Mesenteric fat pad (tissue), 1 donor: ENCODE results near the gene VPS33A. TPM values are rescaled to one million over a fixed set of nuclear protein-coding genes. Genes with fewer than 3 reads are reported as not detected.
"Not testable (repeated sequence)": the region's sequence is repeated elsewhere in the genome, so short reads cannot be mapped to it uniquely, and the experiment has no call there.

Source experiments
- DNase-seq: peaks from one replicate; pipeline ENCODE4 v3.0.0-alpha.2; 2020; ENCODE audit warnings: low spot score
- total RNA-seq: library from RNA; stranded (reverse); fragmentation: NEBNext Ultra II Directional; extraction: Animal tissue kit (Norgen Biotek cat#: 25700); gene quantifications from one replicate; pipeline ENCODE4 v1.2.1, GENCODE V29; 2021
- donor health status: DM: yes; HTN: yes; CAD: no.

The VPS33A gene
- total RNA-seq, 1 donor from 2014 or later: 15.2 TPM

DNA sequence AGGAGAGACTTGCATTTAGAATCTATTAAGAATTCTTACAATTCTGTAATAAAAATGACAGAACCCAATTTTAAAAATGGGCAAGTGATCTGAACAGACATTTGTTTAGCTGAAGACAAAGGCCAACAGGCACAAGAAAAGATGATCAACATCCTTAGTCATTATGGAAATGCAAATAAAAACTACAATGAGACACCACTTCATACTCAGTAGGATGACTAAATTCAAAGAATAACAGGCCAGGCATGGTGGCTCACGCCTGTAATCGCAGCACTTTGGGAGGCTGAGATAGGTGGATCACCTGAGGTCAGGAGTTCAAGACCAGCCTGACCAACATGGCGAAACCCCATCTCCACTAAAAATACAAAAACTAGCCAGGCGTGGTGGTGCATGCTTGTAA is 7.8 kb downstream of the VPS33A start:
- DNase-seq: not testable (repeated sequence)

DNA sequence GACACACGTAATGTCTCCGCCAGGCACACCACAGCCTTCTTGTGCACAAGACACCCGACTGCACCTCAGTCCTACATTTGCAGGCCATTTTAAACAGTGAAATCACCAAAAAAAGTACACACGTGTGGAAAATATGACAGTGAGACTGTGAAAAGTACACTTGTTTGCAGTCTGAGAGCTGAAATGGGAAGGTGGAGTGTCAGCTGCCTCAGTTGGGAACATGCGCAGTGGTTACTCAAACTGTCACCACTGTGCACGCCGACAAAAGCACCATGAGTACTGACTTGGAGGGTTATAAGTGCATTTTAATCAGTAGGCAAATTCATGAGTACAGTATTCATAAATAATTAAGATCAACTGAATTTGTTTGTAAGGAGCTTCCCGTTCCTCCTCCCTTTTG is 15.8 kb downstream of the VPS33A start:
- no peak for DNase-seq

DNA sequence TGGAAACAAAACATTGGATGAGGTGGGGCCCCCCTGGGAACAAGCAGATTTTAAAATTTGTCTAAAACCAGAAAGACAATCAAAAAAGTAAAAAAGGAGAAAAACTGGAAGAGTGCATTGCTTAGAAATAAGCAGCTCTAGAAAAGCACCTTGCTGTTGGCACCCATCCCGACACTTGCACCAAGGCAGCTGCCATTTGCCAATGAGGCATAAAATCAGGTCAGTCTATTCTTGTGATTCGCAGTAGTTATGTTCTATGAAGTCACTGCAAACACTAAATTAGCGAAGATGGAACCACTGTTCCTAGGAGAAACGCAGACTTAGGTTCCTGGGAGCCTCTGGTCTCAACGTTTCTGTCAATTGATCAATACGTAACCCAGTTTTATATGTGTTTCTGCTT is 16.2 kb downstream of the VPS33A start:
- no peak for DNase-seq

DNA sequence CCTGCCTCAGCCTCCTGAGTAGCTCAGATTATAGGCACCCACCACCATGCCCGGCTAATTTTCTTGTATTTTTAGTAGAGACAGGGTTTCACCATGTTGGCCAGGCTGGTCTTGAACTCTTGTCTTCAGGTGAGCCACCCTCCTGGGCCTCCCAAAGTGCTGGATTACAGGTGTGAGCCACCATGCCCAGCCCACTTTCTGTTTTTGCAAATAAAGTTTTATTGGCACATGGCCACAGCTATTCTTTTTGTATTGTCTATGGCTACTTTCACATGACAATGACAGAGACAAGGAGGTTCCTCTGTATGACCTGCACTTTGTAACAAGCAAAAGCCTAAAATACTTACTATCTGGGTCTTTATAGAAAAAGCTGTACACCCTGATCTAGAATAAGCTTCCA is 20.7 kb downstream of the VPS33A start:
- no peak for DNase-seq

DNA sequence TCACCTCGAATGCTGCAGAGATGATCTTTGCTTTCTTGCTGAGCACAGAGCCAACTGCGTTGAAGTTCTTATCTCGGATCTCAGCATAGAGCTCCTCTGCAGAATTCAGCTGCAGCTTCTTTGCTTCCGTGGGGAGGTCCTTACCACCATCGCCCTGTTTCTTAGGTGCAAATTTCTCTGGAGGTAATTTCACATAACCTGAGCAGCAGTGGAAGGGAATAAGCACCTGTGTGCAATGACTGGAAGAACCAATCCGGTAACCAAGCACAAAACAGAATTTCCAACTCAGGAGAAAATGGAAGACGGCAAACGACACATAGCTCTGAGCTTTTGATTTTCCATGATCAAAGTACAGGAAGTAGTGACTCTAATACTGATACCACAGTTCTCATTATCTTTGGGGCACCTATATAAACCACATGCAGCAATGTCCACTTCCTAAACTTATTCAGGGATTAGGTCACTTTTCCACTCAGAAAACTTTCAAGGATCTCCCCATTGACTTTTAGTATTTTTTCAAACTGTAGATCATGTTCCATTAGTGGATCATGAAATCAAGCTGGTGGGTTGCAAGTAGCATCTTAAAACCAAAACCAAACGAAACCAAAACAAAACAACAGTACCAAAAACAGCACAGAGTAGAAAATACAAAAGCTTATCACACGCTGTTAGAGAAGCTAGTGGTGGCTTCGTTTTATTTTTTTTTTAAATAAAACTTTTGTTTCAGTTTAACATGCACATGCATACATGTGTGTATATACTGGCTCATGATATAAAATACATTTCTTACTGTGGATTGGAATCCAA is 21.5 kb downstream of the VPS33A start:
- DNase-seq: no peak

DNA sequence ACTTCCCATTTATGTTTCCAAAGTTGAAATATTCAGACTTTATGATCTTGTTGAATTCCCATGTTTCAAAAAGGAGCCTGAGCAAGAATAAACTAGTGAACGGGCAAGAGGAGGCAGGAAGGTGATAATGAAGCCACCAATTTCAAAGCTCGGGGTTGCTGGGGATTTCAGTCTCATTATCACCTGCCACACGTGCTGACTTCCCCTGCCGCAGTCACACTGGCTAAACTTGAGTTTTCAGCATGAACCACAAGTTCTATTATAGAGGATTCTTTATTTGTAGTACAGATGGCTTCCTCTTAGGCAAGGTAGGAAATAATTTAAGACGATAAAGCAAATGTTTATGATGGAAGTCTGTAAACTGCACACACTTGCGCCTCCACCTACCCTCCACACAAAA is 22.3 kb downstream of the VPS33A start:
- no peak for DNase-seq

DNA sequence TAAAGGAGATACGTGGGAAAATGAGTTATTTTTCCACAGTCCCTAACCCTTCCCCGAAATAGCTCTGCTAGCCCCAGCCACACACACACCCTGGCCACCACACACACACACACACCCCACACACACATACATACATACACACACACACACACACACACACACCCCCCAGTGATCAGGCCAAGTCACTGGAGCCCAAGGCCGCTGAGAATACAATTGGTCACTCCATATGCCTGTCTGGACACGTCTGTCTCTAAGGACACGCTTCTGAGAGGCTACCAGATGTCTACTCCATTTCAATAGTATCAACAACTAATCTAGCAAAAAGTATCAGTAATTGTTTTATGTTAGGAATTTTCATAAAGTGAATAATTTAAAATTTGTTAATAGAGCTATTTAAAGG is 27.4 kb downstream of the VPS33A start:
- DNase-seq: no peak

DNA sequence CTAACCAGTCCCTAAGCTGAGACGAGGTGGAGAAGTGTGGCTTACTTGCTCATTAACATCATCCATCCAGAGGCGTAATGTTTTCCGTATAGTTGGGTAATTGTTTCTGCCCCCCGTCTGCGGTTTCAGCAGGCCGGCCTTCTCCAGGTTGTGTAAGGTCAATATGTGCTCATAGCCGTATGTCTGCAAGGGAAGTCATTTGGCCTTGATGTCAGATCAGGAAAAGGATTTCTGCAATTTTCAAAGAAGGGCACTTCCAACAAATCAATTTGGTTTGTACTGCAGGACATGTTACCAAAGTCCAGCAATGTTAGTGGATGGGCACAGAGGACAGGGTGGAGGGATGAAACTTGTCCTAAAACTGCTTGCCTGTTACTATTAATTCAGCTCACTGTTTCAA is 30.6 kb downstream of the VPS33A start:
- no peak for DNase-seq

DNA sequence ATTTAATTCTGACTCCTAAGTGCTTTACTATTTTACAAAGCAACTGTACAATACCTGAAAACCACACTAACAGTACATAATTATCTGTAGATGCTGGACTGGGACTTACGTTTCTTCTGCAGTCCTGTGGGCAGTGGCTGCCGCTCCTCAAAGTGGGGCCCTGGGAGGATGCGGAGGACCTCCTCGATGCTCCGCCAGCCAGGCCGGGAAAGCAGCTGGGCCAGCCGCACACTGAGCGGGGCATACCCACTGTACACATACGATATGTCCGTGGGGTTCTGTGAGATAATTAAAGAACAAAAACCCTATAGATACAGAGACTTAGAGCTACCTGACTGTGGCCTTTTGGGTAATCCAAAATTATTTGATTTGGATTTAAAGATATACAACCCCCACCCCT is 33.6 kb downstream of the VPS33A start:
- no peak for DNase-seq

DNA sequence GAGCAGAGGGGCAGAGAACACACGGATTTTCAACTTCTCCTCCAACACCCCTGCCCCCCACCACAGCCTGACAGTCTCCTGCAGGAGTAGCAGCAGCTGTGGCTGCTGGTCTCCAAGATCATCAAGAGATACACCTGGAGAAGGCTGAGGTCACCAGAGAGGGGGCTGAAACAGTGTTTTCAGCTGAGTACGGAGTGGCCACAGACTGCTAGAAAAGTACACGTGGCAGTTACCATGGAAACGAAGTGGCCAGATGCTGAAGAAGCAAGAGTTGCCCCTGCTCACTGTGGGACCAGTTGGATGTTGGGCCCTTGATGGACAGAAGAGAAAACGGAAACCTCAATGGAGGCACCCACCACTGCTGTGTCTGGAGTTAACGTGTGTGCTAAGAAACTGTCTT is 35.5 kb downstream of the VPS33A start:
- no peak for DNase-seq

DNA sequence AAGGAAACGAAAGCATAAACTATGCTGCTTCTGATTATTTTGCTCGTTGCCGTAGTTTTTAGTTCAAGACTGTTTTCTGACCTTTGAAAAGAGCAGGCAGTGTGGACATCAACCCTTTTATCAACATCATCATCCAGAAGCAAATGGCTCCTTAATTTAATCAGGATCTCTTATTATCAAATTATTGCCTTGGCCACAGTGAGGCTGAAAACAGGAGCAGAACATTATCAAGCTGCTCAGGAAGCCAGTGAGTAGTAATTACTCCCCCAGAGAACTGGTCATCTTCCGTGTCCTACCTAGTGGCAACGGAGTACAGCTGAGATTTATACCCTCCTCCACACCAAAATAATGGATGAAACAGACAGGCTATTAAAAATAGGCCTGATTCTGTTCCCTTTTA is 38.2 kb downstream of the VPS33A start:
- DNase-seq: no peak

DNA sequence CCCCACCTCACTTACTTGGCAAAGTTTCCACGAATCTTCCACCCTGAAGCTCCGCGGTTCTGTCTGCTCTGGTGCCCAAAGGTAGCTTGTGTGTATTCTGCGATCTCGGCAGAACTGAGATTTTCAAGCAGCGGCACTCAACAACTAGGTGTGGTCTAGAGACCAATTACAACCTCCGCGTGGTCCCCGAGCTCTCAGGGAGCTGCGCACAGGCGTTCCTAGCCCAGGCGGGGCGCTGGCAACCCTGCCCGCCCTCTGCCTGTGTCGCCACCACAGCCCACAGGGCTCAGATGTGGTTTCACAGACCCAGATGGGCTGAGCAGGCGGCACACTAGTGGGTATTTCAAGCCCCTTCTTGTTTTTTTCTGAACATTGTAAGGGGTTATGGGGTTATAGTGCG is 39.0 kb downstream of the VPS33A start:
- no peak for DNase-seq

DNA sequence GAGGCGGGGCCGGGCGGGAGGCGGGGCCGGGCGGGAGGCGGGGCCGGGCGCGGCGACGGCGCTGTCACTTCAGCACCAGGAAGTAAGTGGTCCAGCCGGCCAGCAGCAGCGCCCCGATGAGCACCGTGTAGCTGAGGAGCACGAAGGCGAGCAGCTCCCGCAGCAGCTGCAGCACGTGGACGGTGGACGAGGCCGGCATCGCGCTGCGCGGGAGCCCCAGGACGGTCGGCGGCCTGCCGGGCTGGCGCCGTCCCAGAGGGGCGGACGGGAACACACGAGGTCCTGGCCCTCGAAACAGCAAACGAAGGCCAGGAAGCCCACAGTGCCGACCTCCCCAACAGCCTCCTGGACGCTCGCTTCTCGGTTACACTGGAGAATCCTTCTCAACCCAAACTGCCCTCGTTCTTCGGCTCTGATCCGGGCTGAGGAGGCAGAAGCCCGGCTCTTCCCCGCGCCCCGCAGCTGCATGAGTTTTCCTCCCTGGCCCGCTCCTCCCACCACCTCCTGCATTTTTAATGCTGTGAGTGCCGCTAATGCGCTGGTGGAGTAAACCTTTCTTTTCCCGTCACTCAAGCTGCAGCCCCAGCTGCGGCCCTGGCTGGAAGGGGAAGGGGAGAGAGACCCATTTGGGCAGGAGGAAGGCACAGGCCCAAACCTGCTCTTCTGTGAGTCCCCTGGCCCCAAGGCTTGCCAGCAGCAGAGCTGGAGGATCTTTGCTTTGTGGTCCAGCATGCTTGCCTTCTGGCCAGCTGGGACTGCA is 39.7 kb downstream of the VPS33A start:
- DNase-seq: no peak

DNA sequence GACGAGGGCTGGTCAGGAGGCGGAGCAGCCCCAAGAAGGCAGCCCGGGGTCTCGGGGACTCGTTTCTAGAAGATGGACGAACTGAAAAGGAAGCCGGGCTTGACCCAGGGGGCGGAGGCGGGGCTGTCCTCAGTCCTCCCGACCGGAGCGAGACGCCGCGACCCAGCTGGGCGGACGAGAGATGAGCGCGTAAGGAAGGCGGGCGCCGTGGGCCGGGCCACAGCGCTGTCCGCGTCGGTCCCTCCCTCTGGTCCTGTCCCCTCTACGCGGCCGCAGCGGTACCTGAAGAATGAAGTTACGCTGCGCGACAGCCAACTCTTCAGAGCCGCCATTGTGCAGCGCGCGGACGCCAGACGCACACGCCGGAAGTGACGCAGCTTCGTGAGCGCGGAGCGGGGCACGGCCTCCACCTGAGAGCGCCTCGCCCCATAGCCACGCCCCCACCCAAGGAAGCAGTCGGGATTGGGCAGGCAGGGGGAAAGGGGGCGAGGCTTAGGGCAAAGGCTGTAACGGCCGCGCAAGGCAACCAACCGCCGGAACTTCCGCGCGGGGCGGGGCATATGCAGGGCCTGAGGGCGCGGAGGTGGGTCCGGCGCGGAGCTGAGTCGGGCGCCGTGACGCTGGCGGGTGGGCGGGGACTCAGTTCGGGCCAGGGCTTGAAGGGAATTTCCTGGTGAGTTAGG is 40.5 kb downstream of the VPS33A start, which contains the start of gene DIABLO:
Gene DIABLO, minus strand, starts transcription at position 370 of the 683 bp plus-strand sequence. Its CDS starts 38 bp downstream, at position 332.
- DNase-seq: peak; percentile 100

DNA sequence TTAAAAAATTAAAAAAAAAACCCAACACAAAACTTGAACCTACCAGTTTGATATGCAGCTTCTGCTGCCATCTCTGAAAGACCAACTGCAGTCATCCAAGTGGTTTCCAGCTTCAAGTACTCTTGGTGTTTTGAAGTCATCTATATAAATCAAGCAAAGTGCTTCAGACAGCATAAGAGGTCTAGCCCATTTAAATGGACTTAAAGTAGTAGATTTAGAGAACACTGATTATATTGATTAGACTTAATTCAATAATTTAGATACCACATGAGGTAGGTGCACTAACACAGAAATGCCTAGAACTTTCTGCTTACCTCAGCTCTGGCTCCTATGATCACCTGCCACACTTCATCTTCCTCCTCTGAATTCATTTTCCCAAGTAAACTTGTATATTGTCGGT is 49.8 kb downstream of the VPS33A start:
- no peak for DNase-seq

DNA sequence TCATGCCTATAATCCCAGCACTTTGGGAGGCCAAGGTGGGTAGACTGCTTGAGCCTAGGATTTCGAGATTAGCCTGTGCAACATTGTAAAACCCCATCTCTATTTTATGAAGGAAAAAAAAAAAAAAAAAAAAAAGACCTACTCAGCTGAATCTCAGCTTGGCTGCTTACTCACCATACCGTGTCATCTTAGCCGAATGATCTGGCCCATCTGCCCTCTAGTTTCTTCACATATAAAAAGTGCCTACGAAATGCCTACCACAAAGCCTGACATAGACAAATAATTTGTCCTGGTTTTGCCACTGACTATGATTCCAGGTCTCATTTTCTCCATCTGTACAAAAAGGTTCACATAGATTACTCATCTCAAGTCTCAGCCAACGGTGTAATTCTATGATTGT is 50.5 kb downstream of the VPS33A start:
- DNase-seq: no peak

DNA sequence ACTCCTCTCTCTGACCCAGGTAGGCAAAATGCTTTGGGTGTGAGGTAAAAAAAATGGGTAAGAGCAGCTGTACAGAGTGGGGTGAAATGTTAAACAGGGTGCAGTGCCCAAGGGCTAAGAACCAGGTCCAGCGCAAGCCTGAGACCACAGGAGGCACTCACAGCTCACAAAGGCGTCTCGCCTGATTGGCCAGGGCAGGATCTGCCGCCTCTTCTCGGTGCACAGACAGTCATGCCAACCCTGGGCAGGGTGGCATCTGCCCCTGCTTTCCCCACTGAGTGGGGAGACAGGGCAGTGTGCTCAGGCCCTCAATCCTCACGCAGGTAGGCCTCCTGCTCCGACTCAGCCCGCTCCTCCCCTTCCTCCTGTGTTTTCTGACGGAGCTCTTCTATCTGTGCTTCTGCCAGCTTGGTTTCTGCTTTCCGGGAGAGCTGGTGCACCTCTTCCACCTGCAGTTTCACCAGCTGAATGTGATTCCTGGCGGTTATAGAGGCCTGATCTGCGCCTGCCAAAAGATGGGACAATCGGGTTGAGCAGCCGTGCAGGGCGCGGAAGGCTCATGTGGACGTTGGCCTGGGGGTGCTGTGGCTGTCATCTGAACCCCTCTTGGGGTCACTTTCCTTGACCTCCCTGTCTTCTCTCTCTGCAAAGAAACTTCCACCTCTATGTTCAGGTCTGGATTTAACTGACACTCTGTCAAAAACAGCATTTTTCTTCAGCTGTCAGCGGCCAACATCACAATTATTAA is 58.0 kb downstream of the VPS33A start:
- DNase-seq: no peak

DNA sequence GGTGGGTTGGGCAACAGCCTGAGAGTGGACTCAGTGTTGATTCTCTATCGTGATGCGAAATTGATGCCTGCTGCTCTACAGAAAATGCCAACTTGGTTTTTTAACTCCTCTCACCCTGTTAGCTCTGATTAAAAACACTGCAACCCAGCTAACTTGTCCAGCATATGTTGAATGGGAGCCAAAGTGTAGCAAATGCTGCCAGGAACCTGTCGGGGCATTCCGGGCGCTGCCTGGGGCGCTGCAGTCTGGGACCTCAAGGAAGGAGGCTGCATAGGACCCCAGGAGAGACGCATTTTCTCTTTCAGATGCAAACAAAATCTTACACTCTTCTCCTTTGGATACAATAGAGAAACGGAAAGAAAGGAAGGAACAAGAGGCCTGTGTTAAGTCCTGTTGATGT is 58.9 kb downstream of the VPS33A start:
- no peak for DNase-seq

DNA sequence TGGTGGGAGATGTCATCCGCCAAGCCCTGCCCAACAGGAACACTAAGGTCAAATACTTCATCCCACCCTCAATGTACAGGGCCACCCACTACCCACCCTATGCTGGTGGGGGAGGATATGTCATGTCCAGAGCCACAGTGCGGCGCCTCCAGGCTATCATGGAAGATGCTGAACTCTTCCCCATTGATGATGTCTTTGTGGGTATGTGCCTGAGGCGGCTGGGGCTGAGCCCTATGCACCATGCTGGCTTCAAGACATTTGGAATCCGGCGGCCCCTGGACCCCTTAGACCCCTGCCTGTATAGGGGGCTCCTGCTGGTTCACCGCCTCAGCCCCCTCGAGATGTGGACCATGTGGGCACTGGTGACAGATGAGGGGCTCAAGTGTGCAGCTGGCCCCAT is 59.3 kb downstream of the VPS33A start:
- DNase-seq: peak; percentile 82

DNA sequence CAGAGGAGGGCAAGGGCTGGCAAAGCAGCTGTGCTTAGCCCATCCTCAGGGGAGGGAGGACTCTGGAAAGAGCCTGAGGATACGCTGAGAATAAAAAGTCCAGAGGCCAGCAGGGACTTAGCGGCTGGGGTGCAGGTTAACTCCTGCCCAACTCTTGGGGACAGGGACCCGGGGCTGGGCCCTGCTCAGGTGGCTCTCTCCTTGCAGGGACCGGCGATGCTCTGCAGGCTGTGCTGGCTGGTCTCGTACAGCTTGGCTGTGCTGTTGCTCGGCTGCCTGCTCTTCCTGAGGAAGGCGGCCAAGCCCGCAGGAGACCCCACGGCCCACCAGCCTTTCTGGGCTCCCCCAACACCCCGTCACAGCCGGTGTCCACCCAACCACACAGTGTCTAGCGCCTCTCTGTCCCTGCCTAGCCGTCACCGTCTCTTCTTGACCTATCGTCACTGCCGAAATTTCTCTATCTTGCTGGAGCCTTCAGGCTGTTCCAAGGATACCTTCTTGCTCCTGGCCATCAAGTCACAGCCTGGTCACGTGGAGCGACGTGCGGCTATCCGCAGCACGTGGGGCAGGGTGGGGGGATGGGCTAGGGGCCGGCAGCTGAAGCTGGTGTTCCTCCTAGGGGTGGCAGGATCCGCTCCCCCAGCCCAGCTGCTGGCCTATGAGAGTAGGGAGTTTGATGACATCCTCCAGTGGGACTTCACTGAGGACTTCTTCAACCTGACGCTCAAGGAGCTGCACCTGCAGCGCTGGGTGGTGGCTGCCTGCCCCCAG is 60.0 kb downstream of the VPS33A start:
- peak; percentile 86 for DNase-seq
